WTC11 (cell line): ENCODE results near the gene MORC2.

ENCODE experiments used
- AFF4 ChIP-seq: sonication (generic); formaldehyde crosslinking; IDR thresholded peaks from 2 replicates; pipeline ENCODE4 v1.8.1; 2023; ENCODE audit warnings: mild to moderate bottlenecking, missing genetic modification reagents, borderline replicate concordance
- CREB1 ChIP-seq: sonication (generic); formaldehyde crosslinking; IDR thresholded peaks from 2 replicates; pipeline ENCODE4 v1.8.0; 2023; ENCODE audit warnings: mild to moderate bottlenecking, missing genetic modification reagents
- CTCF ChIP-seq: fragments of 200-600 bp; IDR thresholded peaks from 2 replicates; pipeline ENCODE4 v1.8.0; 2022; ENCODE audit warnings: antibody characterized with exemption
- ESRRA ChIP-seq: sonication (generic); formaldehyde crosslinking; IDR thresholded peaks from 2 replicates; pipeline ENCODE4 v1.8.1; 2022; ENCODE audit warnings: mild to moderate bottlenecking, missing genetic modification reagents, borderline replicate concordance
- IRF2 ChIP-seq: sonication (generic); formaldehyde crosslinking; IDR thresholded peaks from 2 replicates; pipeline ENCODE4 v1.8.0; 2022; ENCODE audit warnings: low read depth, missing genetic modification reagents, borderline replicate concordance
- NFYB ChIP-seq: sonication (generic); formaldehyde crosslinking; conservative IDR thresholded peaks from 2 replicates; pipeline ENCODE4 v1.8.0; 2022; ENCODE audit warnings: low read depth, missing genetic modification reagents
- PRDM15 ChIP-seq: sonication (generic); formaldehyde crosslinking; IDR thresholded peaks from 2 replicates; pipeline ENCODE4 v1.8.0; 2022; ENCODE audit warnings: missing genetic modification reagents
- PRRX2 ChIP-seq: fragments of 250-450 bp; sonication (Bioruptor Pico); IDR thresholded peaks from 2 replicates; pipeline ENCODE4 v1.8.0; 2021; ENCODE audit warnings: mild to moderate bottlenecking
- SP1 ChIP-seq: sonication (generic); formaldehyde crosslinking; conservative IDR thresholded peaks from 2 replicates; pipeline ENCODE4 v1.8.1; 2022; ENCODE audit warnings: missing genetic modification reagents
- USF1 ChIP-seq: sonication (generic); formaldehyde crosslinking; IDR thresholded peaks from 2 replicates; pipeline ENCODE4 v1.8.0; 2022; ENCODE audit warnings: mild to moderate bottlenecking, missing genetic modification reagents
- ZNF138 ChIP-seq: sonication (generic); formaldehyde crosslinking; conservative IDR thresholded peaks from 2 replicates; pipeline ENCODE4 v1.8.1; 2022; ENCODE audit warnings: mild to moderate bottlenecking, moderate library complexity, missing genetic modification reagents
- ZNF263 ChIP-seq: sonication (generic); formaldehyde crosslinking; IDR thresholded peaks from 2 replicates; pipeline ENCODE4 v1.8.1; 2022; ENCODE audit warnings: low read depth, mild to moderate bottlenecking, moderate library complexity, missing genetic modification reagents
- ZNF317 ChIP-seq: sonication (generic); formaldehyde crosslinking; IDR thresholded peaks from 2 replicates; pipeline ENCODE4 v1.8.1; 2023; ENCODE audit warnings: low read depth, mild to moderate bottlenecking, moderate library complexity, missing genetic modification reagents, borderline replicate concordance

GRCh38 chr22:30919973-30920372 is 48.6 kb downstream of the MORC2 start:
- TF ChIP-seq CTCF (no peak), NFYB (no peak), USF1 (no peak), ESRRA (CRISPR knock-in tag) (no peak), CREB1 (CRISPR knock-in tag) (no peak), IRF2 (no peak), AFF4 (CRISPR knock-in tag) (no peak), PRRX2 (no peak), ZNF317 (CRISPR knock-in tag) (no peak), ZNF263 (CRISPR knock-in tag) (no peak), PRDM15 (CRISPR knock-in tag) (no peak), SP1 (CRISPR knock-in tag) (no peak), ZNF138 (CRISPR knock-in tag) (no peak)
